Activated T-cell treated with anti-CD3 and anti-CD28 coated beads, Interleukin-2, amount 50 U/mL, for 48 hours (primary cell): ENCODE data around the gene APBB2.

Experiments
- DNase-seq, 2 experiments: peaks; one replicate each; pipeline ENCODE4 v3.0.0-alpha.2; 2020

Gene APBB2

GRCh38 chr4:41214136-41214824 is at the start of gene APBB2:
Gene APBB2, minus strand, starts transcription at chr4:41214542. Its CDS starts 181,288 bp downstream, at chr4:41033254.
- DNase-seq = peak; percentile 56 to 71

GRCh38 chr4:41262198-41262597 is 47.9 kb upstream of the APBB2 start:
- no peak for DNase-seq

GRCh38 chr4:41260116-41260733 is 45.9 kb upstream of the APBB2 start:
- DNase-seq = no peak

GRCh38 chr4:41258783-41259182 is 44.4 kb upstream of the APBB2 start:
- no peak for DNase-seq

GRCh38 chr4:41257906-41258305 is 43.6 kb upstream of the APBB2 start:
- no peak for DNase-seq

GRCh38 chr4:41257257-41257901 is 43.0 kb upstream of the APBB2 start:
- peak in 1 of 2 experiments; percentile 25 for DNase-seq

GRCh38 chr4:41256740-41257256 is 42.5 kb upstream of the APBB2 start, which contains the start of gene UCHL1:
Gene UCHL1, plus strand, starts transcription at chr4:41256928. Its CDS starts 49 bp downstream, at chr4:41256977.
- peak in 1 of 2 experiments; percentile 45 for DNase-seq

GRCh38 chr4:41256131-41256739 is 41.9 kb upstream of the APBB2 start:
- DNase-seq = no peak

GRCh38 chr4:41245983-41246382 is 31.6 kb upstream of the APBB2 start:
- DNase-seq = no peak

GRCh38 chr4:41241919-41242318 is 27.6 kb upstream of the APBB2 start:
- DNase-seq = no peak

- DNase-seq = no peak
These were observed 22.2 kb upstream of the APBB2 start for GRCh38 chr4:41236508-41236907.

GRCh38 chr4:41236032-41236431 is 21.7 kb upstream of the APBB2 start:
- DNase-seq = no peak

GRCh38 chr4:41232856-41233255 is 18.5 kb upstream of the APBB2 start:
- DNase-seq = no peak

GRCh38 chr4:41232406-41232805 is 18.1 kb upstream of the APBB2 start:
- no peak for DNase-seq

- no peak for DNase-seq
These were observed 13.6 kb upstream of the APBB2 start for GRCh38 chr4:41227902-41228301.

- no peak for DNase-seq
These were observed 7.7 kb upstream of the APBB2 start for GRCh38 chr4:41221850-41222645.

GRCh38 chr4:41219421-41219950 is 5.1 kb upstream of the APBB2 start:
- no peak for DNase-seq

GRCh38 chr4:41218703-41219102 is 4.4 kb upstream of the APBB2 start:
- no peak for DNase-seq

- no peak for DNase-seq
These were observed 3.0 kb upstream of the APBB2 start for GRCh38 chr4:41217374-41217773.

- no peak for DNase-seq
These were observed 2.6 kb upstream of the APBB2 start for GRCh38 chr4:41217020-41217333.

- peak; percentile 71 to 76 for DNase-seq
These were observed 2.1 kb upstream of the APBB2 start for GRCh38 chr4:41216294-41217019.

- DNase-seq = peak in 1 of 2 experiments; percentile 48
These were observed 1.6 kb upstream of the APBB2 start for GRCh38 chr4:41215969-41216293.
